NCI-H526 treated with DMSO at 0.1 percent for 48 hours (cell line): Measurements from ENCODE around the gene GGT1.
"Not testable (repeated sequence)": the region's sequence is repeated elsewhere in the genome, so short reads cannot be mapped to it uniquely, and the experiment has no call there.

Experiments
- DNase-seq: peaks from one replicate; lab custom pipeline; 2025; lab: John Stamatoyannopoulos, UW

GGT1 gene

DNA sequence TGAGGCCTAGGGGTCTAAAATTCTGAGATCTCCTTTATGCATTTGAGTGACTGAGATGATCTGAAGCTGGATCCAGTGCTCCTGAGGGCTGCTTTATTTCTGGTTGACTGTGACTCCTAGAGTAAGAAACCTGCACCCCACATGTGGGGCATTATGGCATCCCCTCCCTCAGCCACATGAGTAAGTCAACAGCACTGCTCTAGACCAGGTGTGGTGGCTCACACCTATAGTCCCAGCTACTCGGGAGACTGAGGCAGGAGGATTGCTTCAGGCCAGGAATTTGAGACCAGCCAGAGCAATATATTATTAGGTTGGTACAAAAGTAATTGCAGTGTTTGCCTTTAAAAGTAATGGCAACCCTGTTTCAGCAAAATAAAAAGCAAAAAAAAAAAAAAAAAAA lies 39.3 kb downstream of the GGT1 start:
- not testable (repeated sequence) for DNase-seq

DNA sequence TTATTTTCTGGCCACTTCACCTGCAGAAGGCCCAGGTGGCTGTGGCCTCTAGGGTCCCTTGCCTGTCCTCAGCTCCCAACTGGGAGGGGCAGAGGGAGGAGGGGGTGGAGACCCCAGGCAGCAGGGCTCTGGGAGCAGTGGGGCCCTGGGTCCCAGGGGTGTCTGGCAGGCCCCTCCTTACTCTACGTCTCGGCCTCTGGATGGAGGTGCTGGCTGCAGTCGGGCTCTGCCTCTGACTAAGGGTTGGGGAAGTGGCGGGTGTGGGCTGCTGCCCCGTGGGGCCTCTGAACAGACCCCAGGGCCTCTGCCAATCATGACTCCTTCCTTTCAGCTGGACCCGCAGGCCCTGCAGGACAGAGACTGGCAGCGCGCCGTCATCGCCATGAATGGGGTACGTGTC lies 41.4 kb downstream of the GGT1 start:
- DNase-seq, result not testable (repeated sequence)

DNA sequence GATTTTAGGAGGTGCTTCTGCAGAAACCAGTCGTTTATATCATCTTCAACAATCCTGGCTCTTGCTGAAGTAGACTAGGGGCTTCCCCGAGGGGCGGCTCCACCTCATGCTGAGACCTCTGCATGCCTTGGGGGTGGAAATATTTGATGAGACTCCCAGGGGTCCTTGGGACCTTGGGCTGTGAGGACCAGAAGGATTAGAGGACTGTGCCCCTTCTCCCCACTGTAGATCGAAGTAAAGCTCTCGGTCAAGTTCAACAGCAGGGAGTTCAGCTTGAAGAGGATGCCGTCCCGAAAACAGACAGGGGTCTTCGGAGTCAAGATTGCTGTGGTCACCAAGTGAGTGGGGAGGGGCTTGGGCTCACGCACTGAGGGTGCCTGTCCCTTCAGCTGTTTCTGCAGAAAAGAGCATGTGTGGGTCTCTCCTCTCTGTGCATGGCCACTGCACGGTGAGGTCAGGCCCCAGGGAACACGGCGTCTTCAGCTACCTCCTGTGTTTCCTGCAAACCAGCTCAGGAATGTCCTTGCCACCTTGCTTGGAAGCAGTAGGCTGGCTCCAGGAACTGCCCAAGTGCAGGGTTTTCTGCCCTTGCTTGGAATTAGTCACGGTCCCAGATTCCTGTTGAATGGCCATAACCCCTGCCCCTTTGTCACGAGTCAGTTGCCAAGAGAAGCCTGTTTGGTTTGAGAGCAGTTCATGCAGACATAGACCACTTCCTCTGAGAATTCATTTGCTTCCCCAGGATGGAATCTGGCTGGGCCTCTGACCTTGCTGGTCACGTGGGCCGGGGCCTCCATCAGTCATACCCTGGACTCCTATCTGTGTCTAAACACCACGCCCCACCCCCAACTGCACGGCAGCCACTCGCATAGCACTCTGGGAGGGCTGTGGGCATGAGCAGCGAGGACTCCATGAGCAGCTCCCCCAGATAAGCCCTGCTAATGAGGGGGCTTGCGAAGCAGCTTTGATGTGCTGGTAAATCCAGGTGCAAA lies 42.7 kb downstream of the GGT1 start:
- DNase-seq, result not testable (repeated sequence)

DNA sequence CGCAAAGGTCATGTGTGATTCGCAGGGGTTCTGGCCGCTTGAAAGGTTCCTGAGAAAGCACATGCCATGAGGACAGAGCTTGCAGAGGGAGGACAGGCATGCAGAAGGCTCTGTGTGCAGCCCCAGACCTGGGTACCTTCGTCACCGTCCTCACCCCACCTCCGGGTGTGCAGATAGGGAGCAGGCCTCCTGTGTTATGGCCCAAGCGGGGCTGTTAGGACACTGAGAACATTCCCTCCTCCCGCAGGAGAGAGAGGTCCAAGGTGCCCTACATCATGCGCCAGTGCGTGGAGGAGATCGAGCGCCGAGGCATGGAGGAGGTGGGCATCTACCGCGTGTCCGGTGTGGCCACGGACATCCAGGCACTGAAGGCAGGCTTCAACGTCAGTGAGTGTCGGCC lies 43.8 kb downstream of the GGT1 start:
- not testable (repeated sequence) for DNase-seq

DNA sequence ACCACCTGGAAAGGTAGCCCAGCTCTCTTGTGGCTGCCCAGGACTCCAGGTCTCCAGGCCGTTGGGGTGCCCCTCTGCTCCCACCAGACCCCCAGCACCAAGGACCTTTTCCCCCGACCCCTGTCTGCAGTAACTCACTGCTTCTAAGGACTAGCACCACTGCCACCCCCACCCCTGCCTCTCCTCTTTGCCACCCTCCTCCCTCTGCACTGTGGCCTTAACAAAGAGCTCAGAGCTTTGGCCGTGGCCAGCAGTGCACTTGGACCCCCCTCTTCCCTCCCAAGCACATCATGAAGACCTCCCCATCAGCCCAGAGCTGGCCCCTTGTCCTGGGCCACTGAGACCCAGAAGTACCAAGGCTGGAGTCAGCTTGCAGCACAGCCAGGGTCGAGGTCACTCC lies 46.4 kb downstream of the GGT1 start:
- DNase-seq, result not testable (repeated sequence)

DNA sequence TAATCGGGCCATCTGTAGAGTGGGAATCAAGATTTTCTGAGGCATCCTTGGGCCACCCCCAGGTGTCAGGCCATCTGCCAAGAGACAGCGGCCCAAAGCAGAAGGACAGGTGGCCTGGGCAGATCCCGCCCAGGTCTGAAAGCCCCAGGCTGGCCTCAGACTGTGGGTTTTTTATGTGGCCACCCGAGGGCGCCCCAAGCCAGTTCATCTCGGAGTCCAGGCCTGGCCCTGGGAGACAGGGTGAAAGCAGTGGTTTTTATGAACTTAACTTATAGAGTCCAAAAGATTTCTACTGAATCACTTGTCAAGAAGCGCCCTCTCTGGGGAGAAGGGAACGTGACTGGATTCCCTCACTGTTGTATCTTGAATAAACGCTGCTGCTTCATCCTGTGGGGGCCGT lies 47.9 kb downstream of the GGT1 start:
- not testable (repeated sequence) for DNase-seq

DNA sequence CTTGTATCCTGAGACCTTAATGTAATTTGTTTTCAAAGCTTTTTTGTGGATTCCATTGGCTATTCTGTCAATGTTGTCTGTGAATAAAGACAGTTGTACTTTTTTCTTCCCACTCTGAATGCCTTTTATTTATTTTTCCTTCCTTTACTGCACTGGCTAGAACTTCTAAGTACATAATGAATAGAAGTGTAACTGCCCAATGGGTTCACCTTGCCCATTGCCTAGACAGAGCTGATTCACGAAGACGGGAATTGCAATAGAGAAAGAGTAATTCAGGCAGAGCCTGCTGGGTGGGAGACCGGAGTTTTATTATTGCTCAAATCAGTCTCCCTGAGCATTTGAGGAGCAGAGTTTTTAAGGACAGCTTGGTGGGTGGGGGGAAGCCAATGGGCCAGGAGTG lies 62.4 kb downstream of the GGT1 start:
- DNase-seq, result not testable (repeated sequence)

DNA sequence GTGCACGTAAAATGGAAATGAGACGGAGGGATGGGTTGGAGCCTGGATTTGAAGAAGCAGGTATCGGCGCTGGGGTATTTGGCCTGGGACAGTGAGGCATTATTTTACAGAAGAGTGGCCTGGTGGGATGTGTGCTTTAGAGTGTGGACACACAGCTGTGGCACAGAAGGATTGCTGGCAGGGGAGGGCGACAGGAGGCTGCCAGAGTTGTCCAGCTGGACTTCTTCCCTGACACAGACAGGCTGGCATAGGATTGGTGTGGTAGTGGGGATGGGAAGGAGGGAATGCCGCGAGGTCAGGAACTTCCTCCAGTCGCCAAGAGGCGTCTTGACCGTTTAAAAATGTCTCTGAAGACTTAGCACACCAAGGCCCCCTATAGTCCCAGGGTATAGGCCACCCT lies 64.9 kb downstream of the GGT1 start:
- not testable (repeated sequence) for DNase-seq

DNA sequence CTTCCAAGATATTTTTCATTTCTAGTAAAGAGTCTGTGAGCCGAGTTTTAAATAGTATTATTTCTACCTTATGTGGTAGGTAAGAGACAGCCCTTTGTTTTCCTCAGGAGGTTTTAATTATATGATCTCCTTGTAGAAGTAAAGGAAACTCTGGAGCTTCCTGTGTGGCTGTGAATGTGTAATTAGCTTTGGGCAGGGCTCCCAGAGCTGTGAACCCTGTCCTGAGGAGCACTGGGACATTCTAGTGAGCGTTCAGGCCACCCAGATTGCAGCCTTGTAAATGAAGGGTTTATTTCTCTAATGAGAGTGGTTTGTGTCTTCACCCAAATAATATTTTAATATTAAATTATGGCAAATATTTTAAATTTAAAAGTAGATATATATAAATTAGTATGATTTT lies 69.5 kb downstream of the GGT1 start:
- DNase-seq, result not testable (repeated sequence)
